DND-41 (cell line): Measurements from ENCODE around the gene PLIN4.

Source experiments
- CTCF ChIP-seq: IDR thresholded peaks from 2 replicates; pipeline ENCODE4 v1.5.1; 2012; ENCODE audit warnings: borderline replicate concordance, low read length, moderate library complexity, mild to moderate bottlenecking; ENCODE audit not compliant: poor library complexity, severe bottlenecking; ENCODE audit errors: extremely low read depth
- EZH2 ChIP-seq: IDR thresholded peaks from 3 replicates; pipeline ENCODE4 v1.6.1; 2012; ENCODE audit warnings: borderline replicate concordance, low read depth, mild to moderate bottlenecking, moderate library complexity, low read length, inconsistent platforms; ENCODE audit not compliant: severe bottlenecking

GRCh38 chr19:4472174-4472974, 45.9 kb downstream of the PLIN4 start, which contains the start of gene HDGFL2:
- TF ChIP-seq CTCF (no peak), EZH2 (no peak)
